Esophagus squamous epithelium (tissue), 5 donors: ENCODE measurements around the gene ZMIZ1. TPM values are rescaled to one million over a fixed set of nuclear protein-coding genes. Genes with fewer than 3 reads are reported as not detected.

Experiments
- DNase-seq: peaks from one replicate; lab custom pipeline; 2025; lab: John Stamatoyannopoulos, UW
- H3K27ac ChIP-seq, 4 donors: fragments of 200-600 bp; sonication (generic); one replicate each; pipeline ENCODE4 v1.5.1; 2016 to 2019; ENCODE audit warnings: mild to moderate bottlenecking in 1 of 4
- H3K27me3 ChIP-seq, 4 donors: fragments of 200-600 bp; sonication (generic); 1 replicate in 3 of 4; 2 replicates in 1 of 4; pipeline versions ENCODE4 v1.5.1 to v1.6.0; 2017 to 2021; ENCODE audit warnings: antibody characterized with exemption in 1 of 4
- H3K36me3 ChIP-seq, 3 donors: fragments of 200-600 bp; sonication (generic); one replicate each; pipeline ENCODE4 v1.5.1; 2016 to 2019
- H3K4me1 ChIP-seq, 3 donors: fragments of 200-600 bp; sonication (generic); one replicate each; pipeline ENCODE4 v1.5.1; 2017 to 2019
- H3K4me3 ChIP-seq, 4 donors: fragments of 200-600 bp; sonication (generic); 1 replicate in 3 of 4; 2 replicates in 1 of 4; pipeline ENCODE4 v1.5.1; 2016 to 2019; ENCODE audit warnings: mild to moderate bottlenecking in 2 of 4, moderate library complexity in 1 of 4
- H3K9me3 ChIP-seq, 3 donors: fragments of 200-600 bp; sonication (generic); one replicate each; pipeline ENCODE4 v1.5.1; 2016 to 2019
- POLR2A ChIP-seq, 4 donors: fragments of 450-650 bp; IDR thresholded peaks; one replicate each; pipeline ENCODE4 v1.6.1; 2017; ENCODE audit warnings: antibody characterized with exemption in 4 of 4, mild to moderate bottlenecking in 4 of 4, moderate library complexity in 3 of 4
- WGBS, 2 donors: methylation state at CpG; one replicate each; pipeline ENCODE4 v1.1.5; 2018; 5-methylcytosine and 5-hydroxymethylcytosine counted together
- intact Hi-C: fragments of 100-400 bp; cut with DNase I; formaldehyde crosslinking; loops from one replicate; pipeline ENCODE4 v1.15.0; 2022
- total RNA-seq, 4 donors: library from RNA; depleted of rRNA; stranded (reverse); fragments of >200 nt; gene quantifications; one replicate each; pipeline ENCODE4 v1.1.0, GENCODE V29; 2016
- TF ChIP-seq, protein P1 (sequence below), 6 experiments: fragments of 450-650 bp in 4 of 6; fragments of 200-600 bp in 2 of 6; sonication (generic) in 2 of 6; IDR thresholded peaks; one replicate each; pipeline ENCODE4 v1.5.1; 2016 to 2019; ENCODE audit warnings: antibody characterized with exemption in 6 of 6, mild to moderate bottlenecking in 4 of 6, moderate library complexity in 4 of 6
- donor health status: DM: yes; HTN: yes; CAD: no.

The ZMIZ1 gene
- total RNA-seq, 4 donors from 2014 or later = 28.2 to 79.5 (median 40.4) TPM

DNA sequence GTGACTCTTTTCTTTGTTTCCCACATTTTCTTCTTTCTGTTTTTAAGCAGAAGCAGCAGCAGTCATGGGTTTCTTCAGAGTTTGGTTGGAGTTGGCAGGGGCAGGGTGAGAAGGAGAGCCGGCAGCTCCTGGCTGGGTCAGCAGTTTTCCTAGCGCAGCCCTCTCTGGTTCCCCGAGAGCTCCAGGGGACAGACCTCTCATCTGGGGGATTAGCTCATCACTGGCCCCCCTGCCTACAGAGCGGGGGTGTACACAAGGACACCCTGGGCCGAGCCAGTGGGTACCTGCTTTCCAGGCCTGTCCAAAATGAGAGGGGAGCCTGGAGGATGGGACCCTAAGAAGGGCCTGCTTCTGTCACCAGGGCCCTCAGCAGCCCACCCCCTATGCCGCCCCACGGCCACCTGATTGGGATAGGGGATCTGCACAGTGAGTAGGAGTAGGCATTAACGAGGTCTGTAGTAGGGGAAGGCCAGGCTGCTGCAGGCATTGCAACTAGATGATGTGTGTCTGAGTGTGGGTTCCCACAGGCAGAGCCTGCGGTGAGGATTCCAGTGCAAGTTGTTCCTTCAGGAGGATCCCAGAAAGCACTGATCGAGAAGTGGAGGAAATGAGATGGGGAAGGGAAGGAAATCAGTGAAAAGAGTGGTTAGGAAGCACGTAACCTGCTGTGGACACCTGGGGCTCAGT is 155.6 kb downstream of the ZMIZ1 start:
- DNase-seq = no peak
- Histone ChIP-seq H3K36me3 (peaks cover 0 to 100% (median 0%) of the 10 kb centered on the region in 3 donors), H3K4me3 (no peak overlapping the region), H3K4me1 (peaks cover 15 to 72% (median 44%) of the 10 kb centered on the region in 3 donors), H3K27ac (peak overlapping the region; percentile 28 to 78 (median 71)), H3K27me3 (no peaks in the 10 kb centered on the region), H3K9me3 (no peaks in the 10 kb centered on the region)
- intact Hi-C loops = no loop called here
- WGBS, 2 donors = 82 to 86% methylated on average over 5 to 6 of the region's 11 CpGs
- TF ChIP-seq POLR2A (IDR thresholded peaks at IDR 0.05) = no peak
- TF ChIP-seq, protein P1, sequence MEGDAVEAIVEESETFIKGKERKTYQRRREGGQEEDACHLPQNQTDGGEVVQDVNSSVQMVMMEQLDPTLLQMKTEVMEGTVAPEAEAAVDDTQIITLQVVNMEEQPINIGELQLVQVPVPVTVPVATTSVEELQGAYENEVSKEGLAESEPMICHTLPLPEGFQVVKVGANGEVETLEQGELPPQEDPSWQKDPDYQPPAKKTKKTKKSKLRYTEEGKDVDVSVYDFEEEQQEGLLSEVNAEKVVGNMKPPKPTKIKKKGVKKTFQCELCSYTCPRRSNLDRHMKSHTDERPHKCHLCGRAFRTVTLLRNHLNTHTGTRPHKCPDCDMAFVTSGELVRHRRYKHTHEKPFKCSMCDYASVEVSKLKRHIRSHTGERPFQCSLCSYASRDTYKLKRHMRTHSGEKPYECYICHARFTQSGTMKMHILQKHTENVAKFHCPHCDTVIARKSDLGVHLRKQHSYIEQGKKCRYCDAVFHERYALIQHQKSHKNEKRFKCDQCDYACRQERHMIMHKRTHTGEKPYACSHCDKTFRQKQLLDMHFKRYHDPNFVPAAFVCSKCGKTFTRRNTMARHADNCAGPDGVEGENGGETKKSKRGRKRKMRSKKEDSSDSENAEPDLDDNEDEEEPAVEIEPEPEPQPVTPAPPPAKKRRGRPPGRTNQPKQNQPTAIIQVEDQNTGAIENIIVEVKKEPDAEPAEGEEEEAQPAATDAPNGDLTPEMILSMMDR (IDR thresholded peaks at IDR 0.05) = no peak

DNA sequence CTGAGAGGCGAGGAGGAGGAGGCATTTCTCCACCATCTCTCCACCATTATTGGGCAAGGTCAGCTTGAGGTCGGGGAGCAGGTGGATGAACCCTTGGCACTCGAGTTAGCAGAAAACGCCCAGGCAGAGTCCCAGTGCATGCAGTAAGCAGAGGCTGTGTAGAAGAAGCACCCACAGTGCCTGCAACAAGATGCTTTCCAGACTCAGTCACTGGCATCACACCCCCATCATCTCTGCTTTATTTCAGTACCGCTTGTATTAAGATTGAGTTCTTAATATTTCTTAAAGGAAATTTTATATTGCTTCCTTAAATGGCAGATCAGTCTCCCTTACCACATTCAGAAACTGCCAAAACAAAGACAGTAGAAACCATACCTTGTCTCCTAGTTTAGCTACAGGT is 156.2 kb downstream of the ZMIZ1 start:
- 85 to 100% methylated on average over 2 to 5 of the region's 5 CpGs for WGBS, 2 donors
- intact Hi-C loops = no loop called here
- Histone ChIP-seq H3K4me3 (no peak overlapping the region), H3K27me3 (no peaks in the 10 kb centered on the region), H3K4me1 (peaks cover 15 to 72% (median 49%) of the 10 kb centered on the region in 3 donors), H3K36me3 (peaks cover 0 to 100% (median 3%) of the 10 kb centered on the region in 3 donors), H3K27ac (no peak overlapping the region), H3K9me3 (no peaks in the 10 kb centered on the region)
- DNase-seq = no peak
- TF ChIP-seq, protein P1 (IDR thresholded peaks at IDR 0.05) = no peak
- TF ChIP-seq POLR2A (IDR thresholded peaks at IDR 0.05) = no peak

DNA sequence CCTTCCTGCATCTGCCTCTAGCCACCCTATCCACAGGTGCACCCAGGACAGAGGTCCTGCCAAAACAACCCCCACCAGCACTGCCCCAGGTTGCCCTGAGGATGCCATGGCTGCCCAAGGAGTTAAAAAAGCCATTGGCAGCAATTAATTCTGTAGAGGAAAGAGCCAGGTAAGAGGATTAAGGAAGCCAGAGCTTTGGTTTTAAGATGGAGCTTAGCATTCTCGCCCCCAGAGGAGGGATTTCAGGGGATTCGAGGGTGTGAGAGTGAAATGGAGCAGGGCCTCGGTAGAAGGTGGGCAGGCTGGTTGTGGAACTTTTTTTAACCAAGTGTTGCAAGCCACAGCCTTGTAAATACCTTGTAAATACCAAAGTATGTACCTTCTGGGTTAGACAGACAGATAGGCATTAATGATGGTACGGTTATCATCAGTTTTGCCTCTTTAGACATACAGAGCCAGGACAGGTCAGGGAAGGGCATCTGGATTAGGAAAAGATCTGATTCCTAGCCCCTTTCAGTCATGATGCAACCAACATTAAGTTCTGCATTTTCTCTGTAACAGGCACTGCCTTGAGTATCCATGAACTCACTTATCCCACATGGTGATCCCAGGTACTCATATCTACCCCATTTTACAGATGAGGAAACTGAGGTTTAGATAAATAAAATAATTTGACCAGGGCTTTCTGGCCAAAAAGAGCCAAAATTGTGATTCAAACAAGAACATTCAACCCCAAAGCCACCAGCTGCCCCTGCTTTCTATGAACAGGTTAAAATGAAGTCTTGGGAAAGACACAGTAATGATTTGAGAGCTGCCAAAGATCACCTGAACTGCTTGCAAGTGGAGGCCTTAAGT is 157.9 kb downstream of the ZMIZ1 start:
- no peaks in the 10 kb centered on the region for H3K27me3 ChIP-seq
- peaks cover 0 to 99% (median 3%) of the 10 kb centered on the region in 3 donors for H3K36me3 ChIP-seq
- H3K27ac ChIP-seq = no peak overlapping the region
- no peak overlapping the region for H3K4me3 ChIP-seq
- no peaks in the 10 kb centered on the region for H3K9me3 ChIP-seq
- peaks cover under 1 to 55% (median 34%) of the 10 kb centered on the region in 3 donors for H3K4me1 ChIP-seq
- 73 to 74% methylated on average over 4 of the region's 4 CpGs for WGBS, 2 donors
- DNase-seq = no peak
- TF ChIP-seq POLR2A (IDR thresholded peaks at IDR 0.05) = no peak
- TF ChIP-seq, protein P1 (IDR thresholded peaks at IDR 0.05) = no peak
- intact Hi-C loops = no loop called here

DNA sequence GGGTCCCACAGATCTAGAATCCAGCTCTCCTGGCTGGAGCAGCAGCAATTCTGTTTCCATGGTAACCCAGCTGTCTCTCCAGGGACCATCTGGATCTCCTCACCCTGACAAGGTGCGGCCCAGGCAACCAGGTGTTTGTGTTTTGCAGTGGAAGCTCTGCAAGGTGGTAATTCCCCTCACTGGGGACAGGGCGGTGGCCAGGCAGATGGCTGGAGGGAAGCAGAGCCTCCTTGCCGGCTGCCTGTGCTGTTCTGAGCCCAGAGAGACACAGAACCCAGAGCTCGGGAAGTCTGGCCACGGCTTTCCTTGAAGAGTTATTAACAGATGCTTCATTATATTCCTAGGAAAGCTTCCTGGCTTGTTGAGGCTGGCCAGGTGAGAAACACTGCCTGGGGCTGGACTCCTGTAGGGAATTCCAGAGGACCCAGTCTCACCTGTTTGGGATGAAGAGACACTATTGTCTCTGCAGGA is 160.3 kb downstream of the ZMIZ1 start:
- no peak overlapping the region for H3K4me3 ChIP-seq
- WGBS, 2 donors = 33% methylated on average over 3 of the region's 5 CpGs; no CpG with 5 or more reads in 1 of the 2 donors
- H3K27ac ChIP-seq = no peak overlapping the region
- intact Hi-C loops = no loop called here
- TF ChIP-seq POLR2A (IDR thresholded peaks at IDR 0.05) = no peak
- TF ChIP-seq, protein P1 (IDR thresholded peaks at IDR 0.05) = no peak
- peaks cover 0 to 42% (median 21%) of the 10 kb centered on the region in 3 donors for H3K4me1 ChIP-seq
- DNase-seq = no peak
- H3K36me3 ChIP-seq = peaks cover 0 to 99% (median 3%) of the 10 kb centered on the region in 3 donors
- H3K9me3 ChIP-seq = no peaks in the 10 kb centered on the region
- no peaks in the 10 kb centered on the region for H3K27me3 ChIP-seq
